IMR-90 (cell line): Measurements from ENCODE around the gene NCBP2L. TPM values are rescaled to one million over a fixed set of nuclear protein-coding genes. Genes with fewer than 3 reads are reported as not detected.

Source experiments
- ATAC-seq: fragments of 200-7000 bp; cut with Tn5 transposase; 2 replicates; pipeline ENCODE4 v1.9.1; 2020; ENCODE audit warnings: low read depth, mild to moderate bottlenecking, moderate library complexity
- BruUV-seq: library from RNA; stranded (reverse); fragments of 400-500 nt; replicated peaks from 2 replicates; lab custom pipeline; 2021; lab: Mats Ljungman, UMichigan
- CTCF ChIA-PET: fragments of 300-600 bp; formaldehyde crosslinking; extraction: SDS; loops from one replicate; lab custom pipeline; 2021; ENCODE audit warnings: antibody characterized with exemption; lab: Yijun Ruan, JAX
- POLR2A ChIA-PET: fragments of 300-600 bp; sonication (Branson Sonifier 250); formaldehyde crosslinking; loops from one replicate; lab custom pipeline; 2022; ENCODE audit warnings: antibody characterized with exemption; ENCODE audit not compliant: unreplicated experiment; lab: Charles Lee
- DNase-seq: peaks from one replicate; pipeline ENCODE4 v3.0.0; 2013
- H2AFZ ChIP-seq: replicated peaks from 2 replicates; pipeline ENCODE3; 2013; ENCODE audit warnings: low read length, mild to moderate bottlenecking; ENCODE audit not compliant: poor library complexity
- H2AK5ac ChIP-seq: 2 replicates; pipeline ENCODE4 v1.6.1; 2013; ENCODE audit warnings: low read depth, low read length, inconsistent platforms
- H2AK9ac ChIP-seq: replicated peaks from 2 replicates; pipeline ENCODE3; 2013; ENCODE audit warnings: mild to moderate bottlenecking, low read depth, low read length, moderate library complexity; ENCODE audit not compliant: poor library complexity
- H2BK120ac ChIP-seq: 2 replicates; pipeline ENCODE4 v1.6.1; 2013; ENCODE audit warnings: low read depth, low read length, inconsistent platforms
- H2BK15ac ChIP-seq: 3 replicates; pipeline ENCODE4 v1.6.1; 2013; ENCODE audit warnings: low read depth, low read length, inconsistent platforms
- H2BK20ac ChIP-seq: 2 replicates; pipeline ENCODE4 v1.6.1; 2013; ENCODE audit warnings: low read depth, mild to moderate bottlenecking, inconsistent platforms, low read length, moderate library complexity
- H2BK5ac ChIP-seq: 2 replicates; pipeline ENCODE4 v1.6.1; 2013; ENCODE audit warnings: mild to moderate bottlenecking, low read depth, low read length, inconsistent platforms; ENCODE audit not compliant: poor library complexity, severe bottlenecking
- H3K14ac ChIP-seq: replicated peaks from 2 replicates; pipeline ENCODE4 v1.6.1; 2013; ENCODE audit warnings: low read depth, low read length, inconsistent platforms
- H3K18ac ChIP-seq: 2 replicates; pipeline ENCODE4 v1.6.1; 2013; ENCODE audit warnings: low read depth, low read length, control low read depth
- H3K23ac ChIP-seq: 2 replicates; pipeline ENCODE4 v1.6.1; 2013; ENCODE audit warnings: low read depth, low read length, inconsistent platforms
- H3K27ac ChIP-seq: 2 replicates; pipeline ENCODE4 v1.5.1; 2013; ENCODE audit warnings: mild to moderate bottlenecking, control low read depth, low read length; ENCODE audit not compliant: insufficient read depth
- H3K27me3 ChIP-seq: 2 replicates; pipeline ENCODE4 v1.6.1; 2013; ENCODE audit warnings: low read length; ENCODE audit not compliant: control insufficient read depth, insufficient read depth
- H3K36me3 ChIP-seq: 2 replicates; pipeline ENCODE4 v1.6.1; 2013; ENCODE audit warnings: low read length, mixed read lengths; ENCODE audit not compliant: control insufficient read depth, insufficient read depth
- H3K4ac ChIP-seq: 2 replicates; pipeline ENCODE4 v1.6.1; 2013; ENCODE audit warnings: low read depth, low read length, inconsistent platforms
- H3K4me1 ChIP-seq: 2 replicates; pipeline ENCODE4 v1.6.1; 2013; ENCODE audit warnings: low read length, mixed read lengths; ENCODE audit not compliant: control insufficient read depth, insufficient read depth
- H3K4me2 ChIP-seq: 2 replicates; pipeline ENCODE4 v1.6.1; 2013; ENCODE audit warnings: low read depth, mild to moderate bottlenecking, control low read depth, low read length, moderate library complexity
- H3K4me3 ChIP-seq: 2 replicates; pipeline ENCODE4 v1.5.1; 2013; ENCODE audit warnings: low read depth, mild to moderate bottlenecking, control low read depth, low read length, moderate library complexity; ENCODE audit not compliant: insufficient read depth
- H3K56ac ChIP-seq: 2 replicates; pipeline ENCODE4 v1.6.1; 2013; ENCODE audit warnings: low read length, inconsistent platforms; ENCODE audit not compliant: insufficient read depth; ENCODE audit errors: extremely low read depth
- H3K79me1 ChIP-seq, 2 experiments: 2 replicates each; pipeline ENCODE4 v1.6.1; 2013; ENCODE audit warnings: low read length in 2 of 2, inconsistent platforms in 1 of 2, low read depth in 1 of 2
- H3K9ac ChIP-seq: 2 replicates; pipeline ENCODE4 v1.6.1; 2013; ENCODE audit warnings: low read depth, low read length, control low read depth
- H3K9me1 ChIP-seq: 2 replicates; pipeline ENCODE4 v1.6.1; 2013; ENCODE audit warnings: low read length, inconsistent platforms; ENCODE audit not compliant: insufficient read depth
- H3K9me3 ChIP-seq: 2 replicates; pipeline ENCODE4 v1.6.1; 2013; ENCODE audit warnings: low read length; ENCODE audit not compliant: control insufficient read depth, insufficient read depth
- H4K20me1 ChIP-seq: 2 replicates; pipeline ENCODE4 v1.6.1; 2013; ENCODE audit warnings: low read length, inconsistent platforms; ENCODE audit not compliant: insufficient read depth
- H4K5ac ChIP-seq: 2 replicates; pipeline ENCODE4 v1.6.1; 2013; ENCODE audit warnings: mild to moderate bottlenecking, low read depth, low read length, control low read depth
- H4K8ac ChIP-seq, 2 experiments: 2 replicates each; pipeline ENCODE4 v1.6.1; 2013; ENCODE audit warnings: low read depth in 2 of 2, low read length in 2 of 2, control low read depth in 1 of 2, inconsistent platforms in 1 of 2
- H4K91ac ChIP-seq: 2 replicates; pipeline ENCODE4 v1.6.1; 2013; ENCODE audit warnings: low read depth, low read length, inconsistent platforms; ENCODE audit not compliant: insufficient read depth
- CEBPB ChIP-seq: IDR thresholded peaks from 2 replicates; pipeline ENCODE4 v1.6.1; 2012; ENCODE audit warnings: low read depth, low read length, improper control_type of control experiment
- RCOR1 ChIP-seq: IDR thresholded peaks from 2 replicates; pipeline ENCODE4 v1.6.1; 2012; ENCODE audit warnings: mild to moderate bottlenecking, low read length, improper control_type of control experiment; ENCODE audit not compliant: insufficient replicate concordance
- WGBS, 2 experiments: methylation state at CpG; one replicate each; pipeline versions ENCODE4 v1.1.5 to v1.1.7; 2013; ENCODE audit warnings: missing lambda C conversion rate in 2 of 2; ENCODE audit not compliant: insufficient read length in 1 of 2; ENCODE audit errors: extremely low coverage in 2 of 2; 5-methylcytosine and 5-hydroxymethylcytosine counted together
- dilution Hi-C: fragments of 300-500 bp; cut with HindIII; formaldehyde crosslinking; loops from one replicate; pipeline ENCODE4 v1.14.3; 2018; ENCODE audit warnings: low sequenced_read_pairs; ENCODE audit not compliant: unreplicated experiment
- in situ Hi-C: fragments of 300-500 bp; cut with MboI; formaldehyde crosslinking; loops from 3 replicates; pipeline ENCODE4 v1.14.3; 2019; ENCODE audit warnings: low sequenced_read_pairs, inconsistent platforms, mixed read lengths
- intact Hi-C: fragments of 100-400 bp; cut with micrococcal nuclease; formaldehyde crosslinking; loops from 2 replicates; pipeline ENCODE4 v1.10.0; 2022
- polyA plus RNA-seq, 3 experiments: library from polyadenylated mRNA; depleted of rRNA; stranded (reverse); fragments of >200 nt; gene quantifications; 2 replicates each; pipeline ENCODE4 v1.2.3, GENCODE V29; 2012; ENCODE audit warnings: low replicate concordance in 1 of 3
- total RNA-seq: library from RNA; depleted of rRNA; stranded (reverse); fragments of >200 nt; gene quantifications from 2 replicates; pipeline ENCODE4 v1.2.3, GENCODE V29; 2012
- TF ChIP-seq, protein P1 (sequence below): fragments of 150-350 bp; IDR thresholded peaks from 2 replicates; pipeline ENCODE4 v1.6.1; 2017; ENCODE audit warnings: mild to moderate bottlenecking, antibody characterized with exemption, low read length, low read depth

The NCBP2L gene
- total and polyA plus RNA-seq, 2 of the 4 experiments (the other 2 are of a cell fraction), result not detected

- DNase-seq (no peak), ATAC-seq (no peak)
- no peak overlapping the region for H3K23ac ChIP-seq
- no peaks in the 10 kb centered on the region for H3K36me3 ChIP-seq
- no peak overlapping the region for H3K4me2 ChIP-seq
- ChIA-PET CTCF (no interaction called here), POLR2A (no interaction called here)
- H3K56ac ChIP-seq, result no peak overlapping the region
- no peaks in the 10 kb centered on the region for H3K79me1 ChIP-seq
- no peak overlapping the region for H2BK120ac ChIP-seq
- no peaks in the 10 kb centered on the region for H4K20me1 ChIP-seq
- peaks cover 7% of the 10 kb centered on the region for H3K4me1 ChIP-seq
- no peak overlapping the region for H4K8ac ChIP-seq
- H2BK5ac ChIP-seq, result no peak overlapping the region
- peaks cover 4% of the 10 kb centered on the region for H3K27me3 ChIP-seq
- H4K5ac ChIP-seq, result no peak overlapping the region
- H4K91ac ChIP-seq, result no peak overlapping the region
- no peak overlapping the region for H3K27ac ChIP-seq
- dilution Hi-C loops, result no loop called here
- H2AK9ac ChIP-seq, result no peak overlapping the region
- H3K4me3 ChIP-seq, result no peak overlapping the region
- H3K18ac ChIP-seq, result no peak overlapping the region
- H2BK20ac ChIP-seq, result no peak overlapping the region
- no CpG with 5 or more reads among the region's 4 CpGs for WGBS, 2 experiments
- no peak overlapping the region for H2BK15ac ChIP-seq
- H2AFZ ChIP-seq, result no peak overlapping the region
- TF ChIP-seq, protein P1, sequence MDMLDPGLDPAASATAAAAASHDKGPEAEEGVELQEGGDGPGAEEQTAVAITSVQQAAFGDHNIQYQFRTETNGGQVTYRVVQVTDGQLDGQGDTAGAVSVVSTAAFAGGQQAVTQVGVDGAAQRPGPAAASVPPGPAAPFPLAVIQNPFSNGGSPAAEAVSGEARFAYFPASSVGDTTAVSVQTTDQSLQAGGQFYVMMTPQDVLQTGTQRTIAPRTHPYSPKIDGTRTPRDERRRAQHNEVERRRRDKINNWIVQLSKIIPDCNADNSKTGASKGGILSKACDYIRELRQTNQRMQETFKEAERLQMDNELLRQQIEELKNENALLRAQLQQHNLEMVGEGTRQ, result no peak
- TF ChIP-seq CEBPB (no peak), RCOR1 (no peak)
- no peak overlapping the region for H2AK5ac ChIP-seq
- no peak overlapping the region for H3K4ac ChIP-seq
- intact Hi-C loops, result no loop called here
- in situ Hi-C loops, result no loop called here
- no peaks in the 10 kb centered on the region for H3K9me3 ChIP-seq
- H3K14ac ChIP-seq, result no peak overlapping the region
- no peak overlapping the region for H3K9ac ChIP-seq
- no peaks in the 10 kb centered on the region for H3K9me1 ChIP-seq
- no TSS peak for BruUV-seq
Measured at GRCh38 chrX:107728371-107729099, 49.0 kb upstream of the NCBP2L start.
